ENCODE data around the gene DIP2C.

The DIP2C gene

GRCh38 chr10:260819-261429 lies 428.5 kb downstream of the DIP2C start:
- Histone ChIP-seq H3K27me3 (ENCODE audit: insufficient read depth, low read length, poor library complexity) (no peaks in the 10 kb centered on the region), H2AFZ (ENCODE audit: low read depth, low read length) (no peak overlapping the region), H3K4me1 (ENCODE audit: insufficient read depth, low read length) (peaks cover 13% of the 10 kb centered on the region), H3K36me3 (ENCODE audit: insufficient read depth, low read length) (no peaks in the 10 kb centered on the region), H4K20me1 (ENCODE audit: insufficient read depth, low read length) (no peaks in the 10 kb centered on the region), H3K27ac (ENCODE audit: low read length) (no peak overlapping the region), H3K79me2 (ENCODE audit: insufficient read depth, low read length) (no peaks in the 10 kb centered on the region), H3K9ac (ENCODE audit: low read depth, low read length) (no peak overlapping the region), H3K4me3 (ENCODE audit: low read depth in 1 of 2, low read length in 2 of 2) (no peak overlapping the region), H3K9me3 (ENCODE audit: insufficient read depth, low read length, severe bottlenecking) (no peaks in the 10 kb centered on the region), H3K4me2 (ENCODE audit: insufficient read depth, low read length) (no peak overlapping the region)
- DNase-seq = no peak
- ATAC-seq (ENCODE audit: insufficient read depth, low read depth) = no peak
- TF ChIP-seq CTCF (IDR thresholded peaks at IDR 0.05; ENCODE audit: borderline replicate concordance, extremely low read depth, low read length, poor library complexity, severe bottlenecking) = no peak
- TF ChIP-seq EZH2 (IDR thresholded peaks at IDR 0.05; ENCODE audit: borderline replicate concordance, low read depth, low read length, severe bottlenecking) = no peak

DNA sequence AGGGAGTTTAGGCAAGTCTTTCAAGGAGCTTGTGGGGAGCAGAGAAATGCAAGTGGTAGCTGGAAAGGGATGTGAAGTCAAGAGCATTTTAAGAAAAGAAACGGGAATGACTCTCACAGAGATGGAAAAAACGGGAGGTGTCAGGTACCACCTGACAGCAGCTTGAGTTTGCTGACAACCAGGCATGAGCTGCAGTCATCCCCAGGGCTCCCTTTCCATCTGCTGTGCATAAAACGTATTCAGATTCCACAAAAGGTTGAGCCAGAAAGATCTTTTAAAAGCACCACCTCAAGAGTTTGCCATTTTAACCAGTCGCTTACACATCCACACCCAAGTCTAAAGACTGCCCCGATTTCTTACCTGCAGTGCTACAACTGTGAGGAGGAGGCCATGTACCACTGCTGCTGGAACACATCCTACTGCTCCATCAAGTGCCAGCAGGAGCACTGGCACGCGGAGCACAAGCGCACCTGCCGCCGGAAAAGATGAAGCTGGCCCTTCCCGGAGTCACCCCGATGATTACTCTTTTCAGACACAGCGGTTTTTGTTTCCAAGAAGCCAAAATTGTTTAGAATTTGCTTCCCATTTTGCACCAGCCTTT lies 437.4 kb downstream of the DIP2C start:
- TF ChIP-seq CTCF (IDR thresholded peaks at IDR 0.05; ENCODE audit: borderline replicate concordance, extremely low read depth, low read length, poor library complexity, severe bottlenecking) = no peak
- no peak for TF ChIP-seq EZH2 (IDR thresholded peaks at IDR 0.05; ENCODE audit: borderline replicate concordance, low read depth, low read length, severe bottlenecking)
- no peak overlapping the region for H2AFZ ChIP-seq (ENCODE audit: low read depth, low read length)
- no peaks in the 10 kb centered on the region for H3K79me2 ChIP-seq (ENCODE audit: insufficient read depth, low read length)
- H3K36me3 ChIP-seq (ENCODE audit: insufficient read depth, low read length) = peaks cover 58% of the 10 kb centered on the region
- H4K20me1 ChIP-seq (ENCODE audit: insufficient read depth, low read length) = no peaks in the 10 kb centered on the region
- H3K27me3 ChIP-seq (ENCODE audit: insufficient read depth, low read length, poor library complexity) = no peaks in the 10 kb centered on the region
- no peak overlapping the region for H3K27ac ChIP-seq (ENCODE audit: low read length)
- H3K9me3 ChIP-seq (ENCODE audit: insufficient read depth, low read length, severe bottlenecking) = no peaks in the 10 kb centered on the region
- H3K4me3 ChIP-seq (ENCODE audit: low read depth in 1 of 2, low read length in 2 of 2) = no peak overlapping the region
- H3K4me1 ChIP-seq (ENCODE audit: insufficient read depth, low read length) = no peaks in the 10 kb centered on the region
- H3K4me2 ChIP-seq (ENCODE audit: insufficient read depth, low read length) = no peak overlapping the region
- H3K9ac ChIP-seq (ENCODE audit: low read depth, low read length) = no peak overlapping the region
- no peak for DNase-seq
- ATAC-seq (ENCODE audit: insufficient read depth, low read depth) = no peak

DNA sequence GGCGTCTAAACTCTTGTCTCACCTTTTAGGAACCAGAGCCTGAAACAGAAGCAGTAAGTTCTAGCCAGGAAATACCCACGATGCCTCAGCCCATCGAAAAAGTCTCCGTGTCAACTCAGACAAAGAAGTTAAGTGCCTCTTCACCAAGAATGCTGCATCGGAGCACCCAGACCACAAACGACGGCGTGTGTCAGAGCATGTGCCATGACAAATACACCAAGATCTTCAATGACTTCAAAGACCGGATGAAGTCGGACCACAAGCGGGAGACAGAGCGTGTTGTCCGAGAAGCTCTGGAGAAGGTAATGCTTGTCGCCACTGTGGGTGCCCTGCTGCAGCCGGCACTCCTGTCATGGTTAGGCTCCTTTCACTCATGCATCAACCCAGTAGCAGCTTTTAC lies 441.2 kb downstream of the DIP2C start:
- TF ChIP-seq CTCF (IDR thresholded peaks at IDR 0.05; ENCODE audit: borderline replicate concordance, extremely low read depth, low read length, poor library complexity, severe bottlenecking) (no peak), EZH2 (IDR thresholded peaks at IDR 0.05; ENCODE audit: borderline replicate concordance, low read depth, low read length, severe bottlenecking) (no peak)
- Histone ChIP-seq H3K4me2 (ENCODE audit: insufficient read depth, low read length) (no peak overlapping the region), H2AFZ (ENCODE audit: low read depth, low read length) (no peak overlapping the region), H3K4me1 (ENCODE audit: insufficient read depth, low read length) (no peaks in the 10 kb centered on the region), H3K79me2 (ENCODE audit: insufficient read depth, low read length) (no peaks in the 10 kb centered on the region), H3K9me3 (ENCODE audit: insufficient read depth, low read length, severe bottlenecking) (no peaks in the 10 kb centered on the region), H3K27me3 (ENCODE audit: insufficient read depth, low read length, poor library complexity) (no peaks in the 10 kb centered on the region), H3K4me3 (ENCODE audit: low read depth in 1 of 2, low read length in 2 of 2) (no peak overlapping the region), H3K27ac (ENCODE audit: low read length) (no peak overlapping the region), H3K9ac (ENCODE audit: low read depth, low read length) (no peak overlapping the region), H4K20me1 (ENCODE audit: insufficient read depth, low read length) (no peaks in the 10 kb centered on the region), H3K36me3 (ENCODE audit: insufficient read depth, low read length) (peaks cover 75% of the 10 kb centered on the region)
- ATAC-seq (ENCODE audit: insufficient read depth, low read depth) (no peak), DNase-seq (no peak)

Data from DND-41 (cell line).